Endothelial cell of umbilical vein (primary cell): ENCODE results near the gene HDAC4. TPM values are rescaled to one million over a fixed set of nuclear protein-coding genes. Genes with fewer than 3 reads are reported as not detected.

Source experiments
- BruUV-seq: library from RNA; stranded (reverse); fragments of 400-500 nt; replicated peaks from 2 replicates; lab custom pipeline; 2021; lab: Mats Ljungman, UMichigan
- CTCF ChIA-PET: fragments of 300-600, 350-600 bp; sonication (Branson Sonifier 250); formaldehyde crosslinking; loops from one replicate; lab custom pipeline; 2021; ENCODE audit warnings: antibody characterized with exemption, inconsistent platforms; lab: Charles Lee
- POLR2A ChIA-PET: fragments of 300-600, 350-600 bp; sonication (Branson Sonifier 250); formaldehyde crosslinking; loops from one replicate; lab custom pipeline; 2021; ENCODE audit warnings: antibody characterized with exemption, inconsistent platforms; lab: Charles Lee
- DNase-seq: peaks from one replicate; pipeline ENCODE4 v3.0.0-alpha.2; 2011; ENCODE audit warnings: low read depth, low spot score
- FAIRE-seq: peaks from 2 replicates; lab custom pipeline; 2011; peaks lifted over from hg19 to GRCh38; lab: Jason Lieb, UNC
- H2AFZ ChIP-seq: 2 replicates; pipeline ENCODE4 v1.6.0; 2012; ENCODE audit warnings: low read depth, low read length, control low read depth, inconsistent platforms
- H3K27ac ChIP-seq: 2 replicates; pipeline ENCODE4 v1.5.1; 2011; ENCODE audit warnings: low read depth, mild to moderate bottlenecking, control low read depth, low read length, moderate library complexity; ENCODE audit not compliant: insufficient read depth
- H3K27me3 ChIP-seq, 2 experiments: 2 replicates each; pipeline versions ENCODE4 v1.6.0 to v1.6.1; 2011; ENCODE audit warnings: low read length in 2 of 2, mixed read lengths in 1 of 2; ENCODE audit not compliant: control insufficient read depth in 2 of 2, insufficient read depth in 2 of 2
- H3K36me3 ChIP-seq, 2 experiments: 2 replicates in 1 of 2; 3 replicates in 1 of 2; pipeline ENCODE4 v1.5.1; 2011; ENCODE audit warnings: low read length in 2 of 2, mild to moderate bottlenecking in 1 of 2, moderate library complexity in 1 of 2; ENCODE audit not compliant: control insufficient read depth in 2 of 2, insufficient read depth in 2 of 2; ENCODE audit errors: extremely low read depth in 1 of 2
- H3K4me1 ChIP-seq: 3 replicates; pipeline ENCODE4 v1.5.1; 2011; ENCODE audit warnings: mild to moderate bottlenecking, low read length; ENCODE audit not compliant: control insufficient read depth, insufficient read depth; ENCODE audit errors: extremely low read depth
- H3K4me2 ChIP-seq: 2 replicates; pipeline ENCODE4 v1.6.1; 2011; ENCODE audit warnings: low read length, control low read depth, mixed read lengths; ENCODE audit not compliant: insufficient read depth
- H3K4me3 ChIP-seq, 3 experiments: fragments of 200-600 bp in 1 of 3; sonication (generic), shearing (Covaris generic) in 1 of 3; replicated peaks in 1 of 3; 2 replicates each; pipeline ENCODE4 v1.5.1; 2011 to 2016; ENCODE audit warnings: control low read depth in 3 of 3, low read length in 3 of 3, mild to moderate bottlenecking in 2 of 3, inconsistent platforms in 1 of 3, low read depth in 1 of 3, moderate library complexity in 1 of 3; ENCODE audit not compliant: insufficient read depth in 1 of 3
- H3K79me2 ChIP-seq: 2 replicates; pipeline ENCODE4 v1.6.0; 2012; ENCODE audit warnings: low read length, inconsistent platforms; ENCODE audit not compliant: control insufficient read depth, insufficient read depth
- H3K9ac ChIP-seq: replicated peaks from 2 replicates; pipeline ENCODE3; 2011; ENCODE audit warnings: low read length, control low read depth; ENCODE audit not compliant: insufficient read depth; ENCODE audit errors: extremely low read depth
- H3K9me1 ChIP-seq: replicated peaks from 3 replicates; pipeline ENCODE4 v1.6.0; 2011; ENCODE audit warnings: mild to moderate bottlenecking, low read length; ENCODE audit not compliant: control insufficient read depth, insufficient read depth; ENCODE audit errors: extremely low read depth
- H3K9me3 ChIP-seq: replicated peaks from 2 replicates; pipeline ENCODE4 v1.5.1; 2012; ENCODE audit warnings: low read length, inconsistent platforms; ENCODE audit not compliant: control insufficient read depth, insufficient read depth
- H4K20me1 ChIP-seq: replicated peaks from 2 replicates; pipeline ENCODE3; 2011; ENCODE audit warnings: mild to moderate bottlenecking, low read length; ENCODE audit not compliant: control insufficient read depth, insufficient read depth; ENCODE audit errors: extremely low read depth
- EZH2 ChIP-seq: IDR thresholded peaks from 2 replicates; pipeline ENCODE4 v1.6.1; 2012; ENCODE audit warnings: borderline replicate concordance, low read depth, mild to moderate bottlenecking, moderate library complexity, low read length, inconsistent platforms; ENCODE audit not compliant: severe bottlenecking
- MYC ChIP-seq: IDR thresholded peaks from one replicate; pipeline ENCODE4 v1.6.1; 2011; ENCODE audit warnings: mild to moderate bottlenecking, low read depth, low read length
- POLR2A ChIP-seq: IDR thresholded peaks from 2 replicates; pipeline ENCODE4 v1.6.1; 2012; ENCODE audit warnings: low read depth, mild to moderate bottlenecking, control low read depth, low read length
- POLR2AphosphoS5 ChIP-seq: IDR thresholded peaks from 2 replicates; pipeline ENCODE4 v1.6.1; 2012; ENCODE audit warnings: low read depth, mild to moderate bottlenecking, control low read depth, low read length, moderate library complexity; ENCODE audit not compliant: insufficient read depth
- dilution Hi-C: fragments of 300-500 bp; cut with MboI; formaldehyde crosslinking; loops from one replicate; pipeline ENCODE4 v1.15.0; 2019; ENCODE audit warnings: low sequenced_read_pairs; ENCODE audit not compliant: extremely low pct_ligation_motif_present
- intact Hi-C: fragments of 100-400 bp; cut with micrococcal nuclease; formaldehyde crosslinking; loops from one replicate; pipeline ENCODE4 v1.10.0; 2022
- polyA plus RNA-seq, 4 experiments: library from polyadenylated mRNA; depleted of rRNA in 3 of 4; stranded (reverse) in 3 of 4; unstranded in 1 of 4; fragments of >200 nt; gene quantifications; 2 replicates each; pipeline versions ENCODE4 v1.2.1 to v1.2.3, GENCODE V29; 2011 to 2012; ENCODE audit warnings: missing spikeins in 1 of 4
- total RNA-seq: library from RNA; stranded (reverse); gene quantifications from 2 replicates; pipeline ENCODE4 v1.2.3, GENCODE V29; 2021
- TF ChIP-seq, protein P1 (sequence below): IDR thresholded peaks from 2 replicates; pipeline ENCODE4 v1.6.1; 2011; ENCODE audit not compliant: insufficient read depth, insufficient read length

HDAC4 gene
- total and polyA plus RNA-seq, 2 donors (not counting 3 experiments of a cell fraction or from before 2014, with no cell fraction given) = 13.4 to 33.0 TPM

DNA sequence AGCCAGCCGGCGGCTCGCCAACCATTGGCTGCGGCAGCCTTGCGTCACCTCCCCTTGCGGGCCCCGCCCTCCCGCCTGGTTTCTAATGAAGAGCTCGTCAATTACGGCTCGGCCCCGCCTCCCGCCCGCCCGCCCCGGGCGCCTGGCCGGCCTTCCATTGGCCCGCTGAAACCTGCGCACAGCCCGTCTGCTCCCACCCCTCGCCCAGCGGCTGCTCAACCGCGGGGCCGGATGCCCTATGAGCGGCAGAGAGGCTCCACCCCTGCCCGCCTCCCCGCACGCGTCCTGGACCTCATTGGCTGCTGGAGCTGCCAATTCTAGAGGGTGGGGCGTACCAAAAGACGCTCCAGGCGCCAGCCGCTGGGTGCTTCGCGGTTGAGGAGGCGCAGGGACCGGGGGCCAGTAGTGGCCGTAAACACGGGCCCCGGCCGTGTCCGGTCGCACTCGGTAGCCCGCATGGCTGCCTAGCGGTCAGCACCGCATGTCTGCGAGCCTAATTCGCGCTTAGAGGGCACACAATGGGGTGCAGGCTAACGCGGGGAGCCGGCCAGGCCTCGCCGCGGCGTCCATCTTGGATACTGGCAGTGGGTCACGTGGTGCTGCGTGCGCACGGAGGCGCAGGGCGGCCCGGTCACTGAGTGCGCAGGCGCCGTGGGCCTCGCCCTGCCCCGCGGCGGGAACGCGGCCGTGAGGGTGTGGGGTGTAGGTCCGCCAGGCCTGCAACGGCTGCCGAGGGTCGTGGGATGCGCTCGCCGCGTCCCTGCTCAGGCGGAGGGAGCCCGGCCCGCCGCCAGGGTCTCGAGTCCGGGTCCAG, 454 bp upstream of the HDAC4 start:
- peak overlapping the region; percentile 99 for H3K9ac ChIP-seq
- intact Hi-C loops (loop anchor here (1.0 to 10.0 kb wide), 13 partner anchors 20 to 736 kb away; partner anchors contain the start of genes COPS9 and TWIST2), dilution Hi-C loops (no loop called here)
- POLR2A ChIA-PET = interaction anchor here (0.6 to 1.2 kb wide), 7 partner anchors 9 to 134 kb away, joined by 3 to 5 read pairs (median 4); no protein-coding TSS in a partner anchor
- no peaks in the 10 kb centered on the region for H4K20me1 ChIP-seq
- peak overlapping the region; percentile 100 for H3K27ac ChIP-seq
- H3K4me1 ChIP-seq = peaks cover 14% of the 10 kb centered on the region
- TF ChIP-seq, protein P1, sequence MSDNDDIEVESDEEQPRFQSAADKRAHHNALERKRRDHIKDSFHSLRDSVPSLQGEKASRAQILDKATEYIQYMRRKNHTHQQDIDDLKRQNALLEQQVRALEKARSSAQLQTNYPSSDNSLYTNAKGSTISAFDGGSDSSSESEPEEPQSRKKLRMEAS = peak; percentile 96
- no peak for TF ChIP-seq EZH2
- TF ChIP-seq POLR2A = peak; percentile 97
- TF ChIP-seq MYC = peak; percentile 57
- TF ChIP-seq POLR2AphosphoS5 = peak; percentile 98
- H3K4me3 ChIP-seq = peak overlapping the region; percentile 67 to 75 (median 71)
- no peaks in the 10 kb centered on the region for H3K9me3 ChIP-seq
- peak; percentile 97 for FAIRE-seq
- no peaks in the 10 kb centered on the region for H3K27me3 ChIP-seq
- H3K9me1 ChIP-seq = no peaks in the 10 kb centered on the region
- CTCF ChIA-PET = interaction anchor here (0.7 to 1.0 kb wide), 12 partner anchors 10 to 624 kb away, joined by 3 to 14 read pairs (median 4); partner anchors contain the start of gene NDUFA10
- H3K4me2 ChIP-seq = peak overlapping the region; percentile 73
- H3K36me3 ChIP-seq = no peaks in the 10 kb centered on the region
- BruUV-seq = TSS peak; percentile 20
- H3K79me2 ChIP-seq = peaks cover 9% of the 10 kb centered on the region
- peak overlapping the region; percentile 98 for H2AFZ ChIP-seq
- peak; percentile 99 for DNase-seq
